NCI-H82 (cell line): ENCODE results near the gene MAPK11.

Source experiments
- DNase-seq: peaks from one replicate; lab custom pipeline; 2025; lab: John Stamatoyannopoulos, UW

Gene MAPK11

GRCh38 chr22:50260801-50261614 lies 9.2 kb downstream of the MAPK11 start:
- peak; percentile 54 for DNase-seq

DNA sequence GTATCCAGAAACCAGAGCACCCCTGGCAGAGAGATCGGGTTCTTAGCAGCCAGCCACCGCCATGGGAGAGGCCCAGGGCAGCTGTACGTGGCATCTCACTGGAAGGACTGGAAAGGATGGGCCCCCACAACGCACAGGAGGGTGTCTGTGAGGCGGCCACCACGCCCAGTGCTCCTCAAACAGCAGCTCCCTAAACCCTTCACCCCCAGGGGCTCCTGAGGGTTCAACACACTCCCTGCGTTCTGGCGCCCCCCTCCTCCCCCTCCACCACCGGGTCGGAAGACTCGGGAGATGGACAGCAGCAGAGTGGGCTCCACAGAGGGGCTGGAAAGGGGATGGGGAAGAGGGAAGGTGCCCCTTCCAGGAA lies 9.8 kb downstream of the MAPK11 start:
- DNase-seq: no peak

GRCh38 chr22:50259302-50259701 lies 10.9 kb downstream of the MAPK11 start:
- DNase-seq: no peak

- DNase-seq: no peak
Observed at GRCh38 chr22:50258361-50259292, 11.6 kb downstream of the MAPK11 start.

DNA sequence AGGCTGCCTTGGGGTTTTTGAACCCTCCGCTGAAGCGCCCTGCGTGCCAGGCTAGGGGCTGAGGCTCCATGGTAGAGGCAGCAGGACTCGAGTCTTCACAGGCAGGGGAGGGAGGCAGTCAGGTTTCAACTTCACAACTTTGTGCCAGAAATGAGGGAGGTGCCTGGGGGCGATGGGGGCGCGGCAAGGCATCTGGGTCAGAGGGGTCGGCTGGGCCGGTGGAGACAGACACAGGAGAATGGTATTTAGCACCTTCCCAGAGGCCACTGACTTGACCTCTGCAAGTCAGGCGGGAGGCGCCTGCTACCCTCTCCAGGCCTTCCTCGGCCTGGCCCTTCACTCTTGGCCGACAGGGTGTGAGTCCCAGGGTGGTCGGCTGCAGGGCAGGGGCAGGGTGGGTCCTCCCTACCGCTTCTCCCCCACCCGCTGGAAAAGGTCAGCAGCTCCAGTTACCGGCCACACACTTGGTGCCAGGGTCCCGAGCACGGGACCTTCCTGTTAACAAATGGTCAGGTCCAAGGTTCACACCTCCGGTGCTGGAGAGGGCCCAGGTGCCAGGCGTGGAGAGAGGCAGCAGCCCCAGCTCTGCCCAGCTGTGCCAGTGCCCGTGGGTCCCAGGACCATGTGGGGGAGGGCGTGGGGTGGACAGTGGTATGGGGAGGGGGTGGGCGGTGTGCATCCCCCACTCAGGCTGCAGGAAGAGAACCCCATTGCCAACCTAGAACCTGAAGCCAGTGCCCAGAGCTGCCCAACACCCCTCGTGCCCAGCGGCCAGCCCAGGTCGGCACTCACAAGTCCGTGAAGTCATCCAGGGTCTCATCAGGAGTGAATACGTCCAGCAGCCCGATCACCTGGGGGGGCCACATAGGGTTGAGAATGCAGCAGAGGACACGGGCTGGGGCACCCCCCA lies 12.5 kb downstream of the MAPK11 start:
- no peak for DNase-seq

DNA sequence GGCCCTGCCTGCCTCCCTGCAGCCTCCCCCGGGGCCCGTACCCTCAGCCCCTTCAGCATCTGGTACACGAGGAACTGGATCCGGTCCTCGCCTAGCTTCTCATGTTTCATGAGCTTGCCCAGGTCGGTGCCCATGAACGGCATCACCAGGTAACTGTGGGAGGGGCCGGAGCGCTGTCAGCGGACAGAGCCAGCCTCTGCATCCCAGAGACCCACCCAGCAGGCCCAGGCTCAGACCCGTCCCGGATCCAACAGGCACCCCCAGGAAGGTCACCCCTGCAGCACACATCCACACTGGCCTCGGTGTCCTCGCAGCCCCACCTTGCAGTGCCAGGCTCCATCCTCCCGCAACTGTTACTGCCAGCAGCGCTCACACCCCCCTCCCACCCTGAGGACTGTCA lies 13.1 kb downstream of the MAPK11 start:
- no peak for DNase-seq

- DNase-seq: no peak
Observed at GRCh38 chr22:50256258-50256862, 13.8 kb downstream of the MAPK11 start.

DNA sequence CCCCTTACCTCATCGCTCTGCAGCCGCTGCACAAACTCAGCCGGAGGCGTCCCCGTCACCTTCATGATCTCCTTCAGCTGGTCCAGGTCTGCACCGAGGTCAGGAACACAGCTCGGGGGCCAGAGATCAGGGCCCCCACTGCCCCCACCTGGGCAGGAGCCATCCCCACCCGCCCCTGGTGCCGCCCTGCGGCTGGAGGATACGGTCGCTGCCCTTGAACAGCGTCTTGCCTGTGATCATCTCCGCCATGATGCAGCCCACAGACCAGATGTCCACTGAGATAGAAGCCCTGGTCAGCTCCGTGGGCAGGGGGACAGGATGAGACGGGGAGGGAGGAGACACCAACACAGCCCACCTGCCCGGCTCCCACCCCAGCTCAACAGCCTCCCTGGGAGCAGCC lies 14.6 kb downstream of the MAPK11 start:
- no peak for DNase-seq

- DNase-seq: no peak
Observed at GRCh38 chr22:50255099-50255498, 15.1 kb downstream of the MAPK11 start.

- DNase-seq: no peak
Observed at GRCh38 chr22:50253941-50254340, 16.2 kb downstream of the MAPK11 start.

GRCh38 chr22:50253046-50253915 lies 16.9 kb downstream of the MAPK11 start:
- no peak for DNase-seq

DNA sequence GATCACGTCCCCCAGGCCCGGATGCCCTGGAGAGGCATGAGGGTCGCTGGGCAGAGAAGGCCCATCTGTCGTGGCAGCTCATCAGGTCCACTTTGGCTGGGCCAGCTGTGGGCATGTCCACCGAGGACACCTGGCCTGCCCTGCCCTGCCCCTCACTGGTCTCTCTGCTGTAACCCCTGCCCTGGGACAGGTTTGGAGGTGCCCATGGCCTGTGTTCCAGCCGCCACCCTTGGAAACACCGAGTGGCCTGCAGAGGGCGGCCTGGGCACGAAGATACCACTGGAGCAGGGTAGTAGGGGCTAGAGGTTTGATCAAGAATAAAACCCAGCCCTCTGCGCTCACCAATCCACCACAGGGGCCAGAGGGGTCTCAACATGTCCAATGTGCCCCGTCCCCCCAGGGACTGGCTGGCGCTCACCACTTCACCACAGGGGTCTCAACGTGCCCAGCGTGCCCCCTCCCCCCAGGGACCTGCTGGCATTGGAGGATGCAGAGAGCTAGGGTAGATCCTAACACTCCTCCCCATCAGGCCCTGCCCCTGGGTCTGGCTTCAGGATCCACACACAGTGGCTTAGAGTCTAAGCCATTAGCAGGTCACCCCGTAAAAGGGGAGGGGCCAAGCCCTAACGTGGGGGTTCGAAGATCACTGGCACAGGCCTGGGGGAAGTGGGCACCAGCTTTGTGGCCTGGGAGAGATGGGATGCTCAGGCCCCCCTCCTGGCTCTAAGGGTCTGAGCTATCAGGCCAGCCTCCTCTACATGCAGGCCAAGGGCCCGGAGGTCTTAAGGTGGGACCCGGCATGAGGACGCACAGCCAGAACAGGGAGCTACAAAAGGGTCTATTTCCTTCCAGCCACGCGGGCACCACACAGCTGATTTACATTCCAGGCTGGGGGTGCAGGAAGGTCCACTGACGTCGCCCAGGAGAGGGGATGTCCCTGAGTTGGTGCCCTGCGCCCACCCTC lies 17.8 kb downstream of the MAPK11 start:
- peak; percentile 59 for DNase-seq

DNA sequence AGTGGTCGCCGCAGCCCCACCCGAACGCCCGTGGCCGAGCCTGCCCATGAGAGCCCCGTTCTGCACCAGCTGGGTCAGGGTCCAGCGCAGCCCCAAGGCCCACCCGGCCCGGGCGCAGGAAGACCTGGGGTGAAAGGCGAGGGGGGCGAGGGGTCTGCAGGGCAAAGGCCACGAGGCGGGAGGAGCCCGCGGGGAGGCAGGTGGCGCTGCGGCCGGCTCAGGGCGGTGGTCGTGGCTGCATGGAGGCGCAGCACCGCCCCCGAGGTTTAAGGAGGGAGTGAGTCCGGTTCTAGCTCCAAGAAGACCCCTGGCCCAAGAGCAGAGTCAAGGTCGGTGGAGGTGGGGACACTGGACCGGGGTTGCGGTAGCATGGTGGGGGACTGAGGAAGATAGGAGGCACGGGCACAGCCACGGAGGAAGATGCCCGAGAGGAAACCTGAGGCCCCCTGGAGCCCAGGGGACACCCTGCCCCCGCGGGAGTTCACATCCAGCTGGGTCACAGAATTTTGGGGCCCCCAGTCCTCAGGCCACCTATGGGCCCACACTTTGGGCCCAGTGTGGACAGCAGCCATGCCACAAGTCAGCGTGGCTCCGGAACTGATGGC lies 18.6 kb downstream of the MAPK11 start:
- DNase-seq: no peak

DNA sequence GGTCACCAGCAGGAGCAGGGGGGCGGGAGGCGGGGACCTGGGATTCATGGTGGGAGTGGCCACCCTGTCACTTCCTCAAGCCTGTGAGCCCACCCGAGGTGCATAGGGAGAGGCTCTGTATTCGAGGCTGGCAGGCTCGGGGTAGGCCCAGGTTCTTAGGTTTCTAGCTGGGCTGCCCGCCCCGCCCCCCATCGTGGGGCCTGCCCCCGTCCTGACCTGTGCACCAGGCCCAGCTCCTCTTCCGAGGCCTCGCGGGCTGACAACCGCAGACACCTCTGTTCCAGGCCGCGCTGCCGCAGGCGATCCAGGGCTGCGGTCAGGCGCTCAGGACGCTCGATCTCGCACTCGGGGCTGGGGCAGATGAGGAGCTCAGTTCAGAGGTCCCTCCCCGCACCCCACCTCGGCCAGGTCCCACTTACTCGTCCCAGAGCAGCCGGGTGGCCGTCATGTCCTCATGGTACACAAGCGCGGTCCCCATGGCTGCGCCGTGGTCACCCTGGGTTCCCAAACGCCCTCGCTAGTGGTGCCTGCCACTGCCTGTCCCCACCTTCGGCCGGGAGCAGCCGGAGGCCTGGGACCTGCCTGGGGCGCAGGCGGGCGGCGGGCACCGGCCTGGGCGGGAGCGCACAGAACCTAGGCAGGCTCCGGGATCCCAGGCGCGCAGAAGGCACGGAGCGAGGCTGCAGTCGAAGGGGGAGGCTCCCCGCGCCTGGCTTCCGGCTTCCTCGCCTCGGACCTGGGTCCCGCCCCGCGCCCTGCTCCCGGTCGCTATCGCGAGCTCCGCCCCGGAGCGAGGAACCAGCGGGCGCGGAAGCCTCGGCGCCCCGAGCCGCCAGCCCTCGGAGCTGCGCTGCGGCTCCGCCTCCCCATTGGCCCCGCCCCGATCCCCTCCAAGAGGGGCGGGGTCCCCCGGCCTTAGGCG lies 19.4 kb downstream of the MAPK11 start, which contains the start of gene HDAC10:
Gene HDAC10 (minus strand): TSS at position 711 of the 922 bp plus-strand sequence. CDS start 233 bp downstream, at position 478.
- DNase-seq: peak; percentile 83

DNA sequence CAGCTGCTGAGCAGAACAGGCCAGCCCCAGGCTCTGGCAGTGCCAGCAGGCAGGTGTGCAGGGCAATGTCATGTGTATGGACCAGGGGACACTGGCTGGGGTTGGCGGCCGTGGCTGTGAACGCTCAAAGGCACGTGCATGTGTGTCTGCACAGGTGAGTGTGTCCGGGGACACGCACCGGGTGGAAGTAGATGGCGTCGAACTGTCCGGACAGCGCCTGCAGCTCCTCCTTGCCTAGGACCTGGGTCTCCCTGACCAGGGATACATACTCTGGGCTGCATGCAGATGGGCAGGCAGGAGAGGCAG lies 20.0 kb downstream of the MAPK11 start:
- no peak for DNase-seq

- DNase-seq: no peak
Observed at GRCh38 chr22:50249341-50250248, 20.6 kb downstream of the MAPK11 start.
